Panc1 (cell line): ENCODE results near the gene ERBB2.

Source experiments
- POLR2AphosphoS5 ChIP-seq: IDR thresholded peaks from 2 replicates; pipeline ENCODE4 v1.6.1; 2012; ENCODE audit warnings: mild to moderate bottlenecking, low read depth, low read length, moderate library complexity
- TF ChIP-seq, protein P1 (sequence below), 2 experiments: IDR thresholded peaks; 2 replicates each; pipeline ENCODE4 v1.6.1; 2011 to 2012; ENCODE audit warnings: low read depth in 2 of 2, control low read depth in 1 of 2, low read length in 1 of 2, mild to moderate bottlenecking in 1 of 2, moderate library complexity in 1 of 2; ENCODE audit not compliant: insufficient read depth in 1 of 2
- TF ChIP-seq, protein P2 (sequence below): fragments of 450-650 bp; IDR thresholded peaks from 2 replicates; pipeline ENCODE4 v1.5.1; 2017; ENCODE audit warnings: mild to moderate bottlenecking

DNA sequence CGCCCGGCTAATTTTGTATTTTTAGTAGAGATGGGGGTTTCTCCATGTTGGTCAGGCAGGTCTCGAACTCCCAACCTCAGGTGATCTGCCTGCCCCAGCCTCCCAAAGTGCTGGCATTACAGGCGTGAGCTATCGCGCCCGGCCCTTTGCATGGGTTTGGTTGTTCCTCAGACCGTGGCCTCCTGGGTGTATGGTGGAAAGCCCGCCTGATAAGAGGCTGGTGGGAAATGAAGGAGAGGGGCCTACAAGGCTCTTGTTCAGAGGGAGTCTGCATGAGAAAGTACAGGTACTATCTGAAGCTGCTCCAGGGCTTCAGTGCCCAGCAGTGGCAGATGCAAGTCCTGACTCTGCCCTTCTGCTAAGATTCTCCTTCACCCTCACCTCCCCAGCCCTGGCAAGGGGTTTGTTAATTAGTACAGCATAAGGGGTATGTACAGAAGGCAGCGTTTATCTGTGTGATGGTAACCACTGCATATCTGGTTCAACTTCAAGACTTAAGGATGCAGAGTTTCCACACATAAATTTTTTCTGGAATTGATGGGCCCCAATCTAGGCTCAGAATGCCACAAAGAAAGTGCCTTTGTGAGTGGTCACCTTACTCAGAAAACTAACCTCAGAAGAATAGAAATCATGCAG lies 62.1 kb downstream of the ERBB2 start:
- TF ChIP-seq, protein P1, sequence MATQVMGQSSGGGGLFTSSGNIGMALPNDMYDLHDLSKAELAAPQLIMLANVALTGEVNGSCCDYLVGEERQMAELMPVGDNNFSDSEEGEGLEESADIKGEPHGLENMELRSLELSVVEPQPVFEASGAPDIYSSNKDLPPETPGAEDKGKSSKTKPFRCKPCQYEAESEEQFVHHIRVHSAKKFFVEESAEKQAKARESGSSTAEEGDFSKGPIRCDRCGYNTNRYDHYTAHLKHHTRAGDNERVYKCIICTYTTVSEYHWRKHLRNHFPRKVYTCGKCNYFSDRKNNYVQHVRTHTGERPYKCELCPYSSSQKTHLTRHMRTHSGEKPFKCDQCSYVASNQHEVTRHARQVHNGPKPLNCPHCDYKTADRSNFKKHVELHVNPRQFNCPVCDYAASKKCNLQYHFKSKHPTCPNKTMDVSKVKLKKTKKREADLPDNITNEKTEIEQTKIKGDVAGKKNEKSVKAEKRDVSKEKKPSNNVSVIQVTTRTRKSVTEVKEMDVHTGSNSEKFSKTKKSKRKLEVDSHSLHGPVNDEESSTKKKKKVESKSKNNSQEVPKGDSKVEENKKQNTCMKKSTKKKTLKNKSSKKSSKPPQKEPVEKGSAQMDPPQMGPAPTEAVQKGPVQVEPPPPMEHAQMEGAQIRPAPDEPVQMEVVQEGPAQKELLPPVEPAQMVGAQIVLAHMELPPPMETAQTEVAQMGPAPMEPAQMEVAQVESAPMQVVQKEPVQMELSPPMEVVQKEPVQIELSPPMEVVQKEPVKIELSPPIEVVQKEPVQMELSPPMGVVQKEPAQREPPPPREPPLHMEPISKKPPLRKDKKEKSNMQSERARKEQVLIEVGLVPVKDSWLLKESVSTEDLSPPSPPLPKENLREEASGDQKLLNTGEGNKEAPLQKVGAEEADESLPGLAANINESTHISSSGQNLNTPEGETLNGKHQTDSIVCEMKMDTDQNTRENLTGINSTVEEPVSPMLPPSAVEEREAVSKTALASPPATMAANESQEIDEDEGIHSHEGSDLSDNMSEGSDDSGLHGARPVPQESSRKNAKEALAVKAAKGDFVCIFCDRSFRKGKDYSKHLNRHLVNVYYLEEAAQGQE (IDR thresholded peaks at IDR 0.05; ENCODE audit: insufficient read depth in 1 of 2, low read depth in 2 of 2, low read length in 1 of 2) = no peak
- TF ChIP-seq, protein P2, sequence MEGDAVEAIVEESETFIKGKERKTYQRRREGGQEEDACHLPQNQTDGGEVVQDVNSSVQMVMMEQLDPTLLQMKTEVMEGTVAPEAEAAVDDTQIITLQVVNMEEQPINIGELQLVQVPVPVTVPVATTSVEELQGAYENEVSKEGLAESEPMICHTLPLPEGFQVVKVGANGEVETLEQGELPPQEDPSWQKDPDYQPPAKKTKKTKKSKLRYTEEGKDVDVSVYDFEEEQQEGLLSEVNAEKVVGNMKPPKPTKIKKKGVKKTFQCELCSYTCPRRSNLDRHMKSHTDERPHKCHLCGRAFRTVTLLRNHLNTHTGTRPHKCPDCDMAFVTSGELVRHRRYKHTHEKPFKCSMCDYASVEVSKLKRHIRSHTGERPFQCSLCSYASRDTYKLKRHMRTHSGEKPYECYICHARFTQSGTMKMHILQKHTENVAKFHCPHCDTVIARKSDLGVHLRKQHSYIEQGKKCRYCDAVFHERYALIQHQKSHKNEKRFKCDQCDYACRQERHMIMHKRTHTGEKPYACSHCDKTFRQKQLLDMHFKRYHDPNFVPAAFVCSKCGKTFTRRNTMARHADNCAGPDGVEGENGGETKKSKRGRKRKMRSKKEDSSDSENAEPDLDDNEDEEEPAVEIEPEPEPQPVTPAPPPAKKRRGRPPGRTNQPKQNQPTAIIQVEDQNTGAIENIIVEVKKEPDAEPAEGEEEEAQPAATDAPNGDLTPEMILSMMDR = no peak
- TF ChIP-seq POLR2AphosphoS5 = no peak
